Esophagus muscularis mucosa (tissue), 4 donors: ENCODE measurements around the gene SLC6A18. TPM values are rescaled to one million over a fixed set of nuclear protein-coding genes. Genes with fewer than 3 reads are reported as not detected.

Source experiments
- DNase-seq: peaks from one replicate; pipeline ENCODE4 v3.0.0-alpha.2; 2017; ENCODE audit errors: extremely low spot score
- H3K27ac ChIP-seq, 4 donors: fragments of 200-600 bp; sonication (generic); replicated peaks in 1 of 4; 1 replicate in 3 of 4; 2 replicates in 1 of 4; pipeline ENCODE4 v1.5.1; 2016 to 2019; ENCODE audit warnings: mild to moderate bottlenecking in 1 of 4
- H3K27me3 ChIP-seq, 4 donors: fragments of 200-600 bp; sonication (generic); one replicate each; pipeline versions ENCODE4 v1.5.1 to v1.6.0; 2016 to 2019
- H3K36me3 ChIP-seq, 4 donors: fragments of 200-600 bp; sonication (generic); one replicate each; pipeline ENCODE4 v1.5.1; 2016 to 2019
- H3K4me1 ChIP-seq, 4 donors: fragments of 200-600 bp; sonication (generic); one replicate each; pipeline ENCODE4 v1.5.1; 2016 to 2019
- H3K4me3 ChIP-seq, 4 donors: fragments of 200-600 bp; sonication (generic); 1 replicate in 2 of 4; 2 replicates in 2 of 4; pipeline ENCODE4 v1.5.1; 2016 to 2019; ENCODE audit warnings: mild to moderate bottlenecking in 4 of 4, moderate library complexity in 1 of 4
- H3K9me3 ChIP-seq, 4 donors: fragments of 200-600 bp; sonication (generic); 1 replicate in 3 of 4; 2 replicates in 1 of 4; pipeline ENCODE4 v1.5.1; 2016 to 2019
- EP300 ChIP-seq: sonication (generic); formaldehyde crosslinking; IDR thresholded peaks from one replicate; pipeline ENCODE4 v1.6.1; 2017; ENCODE audit warnings: antibody characterized with exemption
- POLR2A ChIP-seq: fragments of 450-650 bp; IDR thresholded peaks from one replicate; pipeline ENCODE4 v1.6.1; 2017; ENCODE audit warnings: antibody characterized with exemption, moderate library complexity, mild to moderate bottlenecking, low read depth
- POLR2AphosphoS5 ChIP-seq, 2 donors: sonication (generic); formaldehyde crosslinking; IDR thresholded peaks; one replicate each; pipeline ENCODE4 v1.6.1; 2017; ENCODE audit warnings: antibody characterized with exemption in 2 of 2
- WGBS: methylation state at CpG from one replicate; pipeline ENCODE4 v1.1.5; 2018; 5-methylcytosine and 5-hydroxymethylcytosine counted together
- intact Hi-C: fragments of 100-400 bp; cut with DNase I; formaldehyde crosslinking; loops from one replicate; pipeline ENCODE4 v1.15.1; 2023
- total RNA-seq, 4 donors: library from RNA; depleted of rRNA; stranded (reverse); fragments of >200 nt; gene quantifications; one replicate each; pipeline versions ENCODE4 v1.1.0 to v1.2.1, GENCODE V29; 2016
- TF ChIP-seq, protein P1 (sequence below), 3 experiments: fragments of 200-600 bp in 2 of 3; fragments of 450-650 bp in 1 of 3; sonication (generic) in 2 of 3; IDR thresholded peaks; one replicate each; pipeline ENCODE4 v1.5.1; 2017 to 2019; ENCODE audit warnings: antibody characterized with exemption in 3 of 3, mild to moderate bottlenecking in 2 of 3, moderate library complexity in 1 of 3

Gene SLC6A18
- total RNA-seq, 4 donors from 2014 or later: not detected

DNA sequence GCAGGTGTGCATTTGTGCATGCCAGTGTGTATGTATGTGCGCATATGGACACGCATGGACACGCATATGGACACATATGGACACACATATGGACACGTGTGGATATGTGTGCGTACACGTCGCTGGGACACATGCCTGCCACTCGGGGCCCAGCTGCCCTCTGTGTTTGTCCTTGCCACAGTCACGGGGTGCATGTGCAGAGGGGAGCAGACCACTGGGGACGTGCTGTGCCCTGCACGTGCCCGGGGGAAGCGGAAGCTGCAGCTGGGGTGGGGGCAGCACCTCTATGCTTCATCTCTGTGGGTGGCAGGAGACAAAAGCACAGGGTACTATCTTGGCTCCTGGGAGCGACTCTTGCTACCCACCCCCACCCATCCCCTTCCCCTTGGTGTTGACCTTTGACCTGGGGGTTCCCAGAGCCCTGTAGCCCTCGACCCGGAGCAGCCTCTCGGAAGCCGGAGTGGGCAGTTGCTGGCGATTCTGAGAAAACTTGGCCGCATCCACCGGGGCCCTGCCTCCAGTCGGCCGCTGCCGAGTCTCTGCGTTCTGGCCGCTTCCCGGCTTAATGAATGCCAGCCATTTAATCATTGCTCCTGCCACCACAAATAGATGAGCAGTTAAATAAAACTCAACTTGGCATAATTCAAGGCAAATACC, 2.4 kb upstream of the SLC6A18 start:
- no peaks in the 10 kb centered on the region for H3K4me1 ChIP-seq
- no peaks in the 10 kb centered on the region for H3K9me3 ChIP-seq
- no peak overlapping the region for H3K4me3 ChIP-seq
- H3K27me3 ChIP-seq: peaks cover 0 to 71% (median 0%) of the 10 kb centered on the region in 4 donors
- no peak overlapping the region for H3K27ac ChIP-seq
- 86% methylated on average over 14 of the region's 27 CpGs for WGBS
- TF ChIP-seq POLR2AphosphoS5 (IDR thresholded peaks at IDR 0.05) (no peak), EP300 (no peak), POLR2A (no peak)
- TF ChIP-seq, protein P1, sequence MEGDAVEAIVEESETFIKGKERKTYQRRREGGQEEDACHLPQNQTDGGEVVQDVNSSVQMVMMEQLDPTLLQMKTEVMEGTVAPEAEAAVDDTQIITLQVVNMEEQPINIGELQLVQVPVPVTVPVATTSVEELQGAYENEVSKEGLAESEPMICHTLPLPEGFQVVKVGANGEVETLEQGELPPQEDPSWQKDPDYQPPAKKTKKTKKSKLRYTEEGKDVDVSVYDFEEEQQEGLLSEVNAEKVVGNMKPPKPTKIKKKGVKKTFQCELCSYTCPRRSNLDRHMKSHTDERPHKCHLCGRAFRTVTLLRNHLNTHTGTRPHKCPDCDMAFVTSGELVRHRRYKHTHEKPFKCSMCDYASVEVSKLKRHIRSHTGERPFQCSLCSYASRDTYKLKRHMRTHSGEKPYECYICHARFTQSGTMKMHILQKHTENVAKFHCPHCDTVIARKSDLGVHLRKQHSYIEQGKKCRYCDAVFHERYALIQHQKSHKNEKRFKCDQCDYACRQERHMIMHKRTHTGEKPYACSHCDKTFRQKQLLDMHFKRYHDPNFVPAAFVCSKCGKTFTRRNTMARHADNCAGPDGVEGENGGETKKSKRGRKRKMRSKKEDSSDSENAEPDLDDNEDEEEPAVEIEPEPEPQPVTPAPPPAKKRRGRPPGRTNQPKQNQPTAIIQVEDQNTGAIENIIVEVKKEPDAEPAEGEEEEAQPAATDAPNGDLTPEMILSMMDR (IDR thresholded peaks at IDR 0.05): no peak
- no peak for DNase-seq
- H3K36me3 ChIP-seq: no peaks in the 10 kb centered on the region
- intact Hi-C loops: no loop called here

DNA sequence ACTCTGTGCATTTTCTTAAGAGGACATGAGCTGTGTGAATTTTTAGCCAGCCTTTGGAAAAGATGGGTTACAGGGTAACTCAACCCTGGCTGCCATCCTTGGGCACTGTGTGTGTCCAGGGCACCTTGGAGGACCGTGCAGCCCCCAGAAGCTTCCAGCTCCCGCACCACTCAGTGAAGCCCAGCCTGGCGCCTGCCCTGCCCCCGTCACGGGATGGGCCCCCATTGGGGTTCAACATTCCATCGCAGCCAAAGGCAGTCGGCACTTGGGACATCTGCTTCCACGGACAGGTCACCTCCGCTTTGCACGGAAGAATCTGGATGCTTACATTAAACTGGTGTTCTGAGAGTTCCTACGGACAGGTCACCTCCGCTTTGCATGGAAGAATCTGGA, 1.9 kb upstream of the SLC6A18 start:
- Histone ChIP-seq H3K9me3 (no peaks in the 10 kb centered on the region), H3K4me1 (no peaks in the 10 kb centered on the region), H3K4me3 (no peak overlapping the region), H3K36me3 (no peaks in the 10 kb centered on the region), H3K27me3 (peaks cover 0 to 71% (median 0%) of the 10 kb centered on the region in 4 donors), H3K27ac (no peak overlapping the region)
- no peak for DNase-seq
- intact Hi-C loops: no loop called here
- no peak for TF ChIP-seq POLR2A
- no peak for TF ChIP-seq POLR2AphosphoS5 (IDR thresholded peaks at IDR 0.05)
- TF ChIP-seq EP300: no peak
- TF ChIP-seq, protein P1 (IDR thresholded peaks at IDR 0.05): no peak
- 65% methylated on average over 12 of the region's 12 CpGs for WGBS

GRCh38 chr5:1224631-1225030, 550 bp upstream of the SLC6A18 start:
- Histone ChIP-seq H3K27ac (no peak overlapping the region), H3K4me1 (no peaks in the 10 kb centered on the region), H3K36me3 (no peaks in the 10 kb centered on the region), H3K4me3 (no peak overlapping the region), H3K27me3 (peaks cover 0 to 71% (median 0%) of the 10 kb centered on the region in 4 donors), H3K9me3 (no peaks in the 10 kb centered on the region)
- WGBS: 84% methylated on average over 15 of the region's 15 CpGs
- intact Hi-C loops: no loop called here
- TF ChIP-seq POLR2A: no peak
- TF ChIP-seq, protein P1 (IDR thresholded peaks at IDR 0.05): no peak
- no peak for TF ChIP-seq POLR2AphosphoS5 (IDR thresholded peaks at IDR 0.05)
- TF ChIP-seq EP300: no peak
- no peak for DNase-seq

- intact Hi-C loops: no loop called here
- 87% methylated on average over 12 of the region's 12 CpGs for WGBS
- Histone ChIP-seq H3K4me1 (no peaks in the 10 kb centered on the region), H3K36me3 (no peaks in the 10 kb centered on the region), H3K4me3 (no peak overlapping the region), H3K27ac (no peak overlapping the region), H3K9me3 (no peaks in the 10 kb centered on the region), H3K27me3 (peaks cover 0 to 77% (median 0%) of the 10 kb centered on the region in 4 donors)
- TF ChIP-seq POLR2AphosphoS5 (IDR thresholded peaks at IDR 0.05): no peak
- no peak for TF ChIP-seq POLR2A
- TF ChIP-seq, protein P1 (IDR thresholded peaks at IDR 0.05): no peak
- no peak for DNase-seq
Observed at GRCh38 chr5:1226231-1226630, 1.1 kb downstream of the SLC6A18 start.
